Suprapubic skin (tissue), 4 donors: ENCODE data around the gene MED12L. TPM values are rescaled to one million over a fixed set of nuclear protein-coding genes. Genes with fewer than 3 reads are reported as not detected.

Experiments used
- DNase-seq, 2 donors: peaks; one replicate each; pipeline ENCODE4 v3.0.0-alpha.2; 2019; ENCODE audit warnings: low spot score in 2 of 2
- H3K27ac ChIP-seq: fragments of 200-600 bp; sonication (generic); one replicate; pipeline ENCODE4 v1.5.1; 2019
- H3K27me3 ChIP-seq: fragments of 200-600 bp; sonication (generic); one replicate; pipeline ENCODE4 v1.5.1; 2019
- H3K36me3 ChIP-seq: fragments of 200-600 bp; sonication (generic); one replicate; pipeline ENCODE4 v1.5.1; 2019
- H3K4me1 ChIP-seq: fragments of 200-600 bp; sonication (generic); one replicate; pipeline ENCODE4 v1.5.1; 2019
- H3K4me3 ChIP-seq: fragments of 200-600 bp; sonication (generic); one replicate; pipeline ENCODE4 v1.5.1; 2019; ENCODE audit warnings: mild to moderate bottlenecking
- H3K9me3 ChIP-seq: fragments of 200-600 bp; sonication (generic); one replicate; pipeline ENCODE4 v1.5.1; 2019
- EP300 ChIP-seq: sonication (generic); formaldehyde crosslinking; IDR thresholded peaks from one replicate; pipeline ENCODE4 v1.6.1; 2017; ENCODE audit warnings: antibody characterized with exemption
- POLR2A ChIP-seq, 2 donors: fragments of 450-650 bp; IDR thresholded peaks; one replicate each; pipeline ENCODE4 v1.6.1; 2017; ENCODE audit warnings: antibody characterized with exemption in 2 of 2, mild to moderate bottlenecking in 2 of 2, moderate library complexity in 2 of 2
- POLR2AphosphoS5 ChIP-seq, 3 donors: sonication (generic); formaldehyde crosslinking; IDR thresholded peaks; one replicate each; pipeline ENCODE4 v1.6.1; 2017; ENCODE audit warnings: antibody characterized with exemption in 3 of 3
- WGBS: methylation state at CpG from one replicate; pipeline ENCODE4 v1.1.5; 2018; 5-methylcytosine and 5-hydroxymethylcytosine counted together
- total RNA-seq, 4 donors: library from RNA; depleted of rRNA; stranded (reverse); fragments of >200 nt; gene quantifications; one replicate each; pipeline ENCODE4 v1.1.0, GENCODE V29; 2016
- TF ChIP-seq, protein P1 (sequence below), 2 donors: fragments of 200-600 bp in 1 of 2; fragments of 450-650 bp in 1 of 2; sonication (generic) in 1 of 2; IDR thresholded peaks; one replicate each; pipeline ENCODE4 v1.5.1; 2016 to 2019; ENCODE audit warnings: antibody characterized with exemption in 2 of 2, mild to moderate bottlenecking in 1 of 2, moderate library complexity in 1 of 2

The MED12L gene
- total RNA-seq, 4 donors from 2014 or later = 0.08 to 0.80 (median 0.22) TPM

DNA sequence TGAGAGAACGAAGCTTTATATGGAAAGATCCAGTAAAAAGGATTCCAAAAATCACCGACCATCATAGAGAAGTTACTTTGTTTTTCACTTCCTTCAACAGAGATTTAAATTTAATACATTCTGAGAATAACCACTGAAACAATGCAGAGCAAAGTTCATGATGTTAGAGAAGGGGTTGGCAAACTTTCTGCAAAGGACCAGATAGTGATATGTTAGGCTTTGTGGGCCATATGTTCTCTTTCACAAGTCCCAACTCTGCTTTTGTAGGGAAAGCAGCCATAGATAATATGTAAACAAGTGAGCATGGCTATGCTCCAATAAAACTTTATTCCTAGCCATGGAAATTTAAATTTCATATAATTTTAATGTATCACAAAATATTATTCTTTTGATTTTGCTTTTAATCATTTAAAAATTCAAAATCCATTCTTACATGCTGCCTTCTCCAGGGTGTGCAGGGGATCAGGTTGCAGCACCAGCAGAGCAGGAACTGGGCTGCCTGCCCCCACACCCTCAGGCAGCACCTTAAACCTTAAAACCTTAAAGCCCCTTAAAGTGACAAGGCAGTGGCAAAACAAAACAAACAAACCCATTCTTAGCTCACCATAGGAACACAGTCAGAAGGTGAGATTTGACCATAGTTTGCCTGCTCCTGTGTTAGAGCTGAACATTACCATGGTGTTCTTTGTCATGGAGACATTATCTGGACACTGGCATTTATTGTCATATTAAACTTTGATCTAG lies 392.3 kb downstream of the MED12L start:
- DNase-seq = no peak
- H3K27ac ChIP-seq = no peak overlapping the region
- TF ChIP-seq, protein P1, sequence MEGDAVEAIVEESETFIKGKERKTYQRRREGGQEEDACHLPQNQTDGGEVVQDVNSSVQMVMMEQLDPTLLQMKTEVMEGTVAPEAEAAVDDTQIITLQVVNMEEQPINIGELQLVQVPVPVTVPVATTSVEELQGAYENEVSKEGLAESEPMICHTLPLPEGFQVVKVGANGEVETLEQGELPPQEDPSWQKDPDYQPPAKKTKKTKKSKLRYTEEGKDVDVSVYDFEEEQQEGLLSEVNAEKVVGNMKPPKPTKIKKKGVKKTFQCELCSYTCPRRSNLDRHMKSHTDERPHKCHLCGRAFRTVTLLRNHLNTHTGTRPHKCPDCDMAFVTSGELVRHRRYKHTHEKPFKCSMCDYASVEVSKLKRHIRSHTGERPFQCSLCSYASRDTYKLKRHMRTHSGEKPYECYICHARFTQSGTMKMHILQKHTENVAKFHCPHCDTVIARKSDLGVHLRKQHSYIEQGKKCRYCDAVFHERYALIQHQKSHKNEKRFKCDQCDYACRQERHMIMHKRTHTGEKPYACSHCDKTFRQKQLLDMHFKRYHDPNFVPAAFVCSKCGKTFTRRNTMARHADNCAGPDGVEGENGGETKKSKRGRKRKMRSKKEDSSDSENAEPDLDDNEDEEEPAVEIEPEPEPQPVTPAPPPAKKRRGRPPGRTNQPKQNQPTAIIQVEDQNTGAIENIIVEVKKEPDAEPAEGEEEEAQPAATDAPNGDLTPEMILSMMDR (IDR thresholded peaks at IDR 0.05) = no peak
- no peak for TF ChIP-seq POLR2A (IDR thresholded peaks at IDR 0.05)
- no peak for TF ChIP-seq EP300
- TF ChIP-seq POLR2AphosphoS5 (IDR thresholded peaks at IDR 0.05) = no peak
- H3K4me1 ChIP-seq = no peaks in the 10 kb centered on the region
- no peak overlapping the region for H3K4me3 ChIP-seq
- WGBS = 87% methylated on average over 2 of the region's 2 CpGs
- no peaks in the 10 kb centered on the region for H3K27me3 ChIP-seq
- no peaks in the 10 kb centered on the region for H3K36me3 ChIP-seq
- H3K9me3 ChIP-seq = no peaks in the 10 kb centered on the region

DNA sequence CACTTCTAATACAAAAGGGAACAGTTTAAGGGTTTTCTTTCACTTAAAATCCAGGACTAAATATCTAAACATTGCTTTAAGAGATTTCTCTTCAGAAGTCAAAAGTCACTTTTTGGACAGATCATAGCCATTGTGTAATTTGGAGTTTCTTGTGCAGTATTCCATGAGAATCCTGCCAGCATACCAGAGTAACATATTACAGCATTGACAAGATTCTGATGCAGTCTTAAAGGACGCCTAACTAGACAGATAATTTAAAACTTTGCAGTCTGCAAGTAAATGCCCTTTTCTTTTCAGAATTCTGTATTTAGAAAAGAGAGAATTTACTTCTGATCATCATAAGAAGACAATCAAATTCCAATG lies 392.9 kb downstream of the MED12L start:
- 47% methylated on average over 1 of the region's 1 CpG for WGBS
- Histone ChIP-seq H3K27me3 (no peaks in the 10 kb centered on the region), H3K27ac (no peak overlapping the region), H3K4me1 (no peaks in the 10 kb centered on the region), H3K4me3 (no peak overlapping the region), H3K36me3 (no peaks in the 10 kb centered on the region), H3K9me3 (no peaks in the 10 kb centered on the region)
- DNase-seq = no peak
- TF ChIP-seq POLR2A (IDR thresholded peaks at IDR 0.05) (no peak), POLR2AphosphoS5 (IDR thresholded peaks at IDR 0.05) (no peak), EP300 (no peak)
- TF ChIP-seq, protein P1 (IDR thresholded peaks at IDR 0.05) = no peak

DNA sequence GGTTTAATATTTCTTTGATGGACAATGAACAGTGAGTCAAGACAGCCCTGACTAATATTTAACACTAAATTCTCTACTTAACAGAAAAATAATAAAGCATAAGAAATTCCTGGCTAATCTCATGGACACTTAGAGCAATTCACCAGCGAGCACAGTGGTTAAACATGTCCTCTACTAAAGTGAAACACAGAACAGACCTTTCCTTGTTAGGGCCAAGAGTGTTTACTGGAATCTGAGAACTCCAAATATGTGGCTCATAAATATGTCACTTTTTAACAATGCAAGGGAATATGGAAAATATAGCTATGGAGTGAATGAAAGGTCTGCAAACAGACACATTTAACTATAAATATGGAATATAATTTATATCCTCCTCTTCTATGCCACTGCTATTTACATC lies 394.0 kb downstream of the MED12L start:
- H3K36me3 ChIP-seq = no peaks in the 10 kb centered on the region
- WGBS = 38% methylated on average over 1 of the region's 1 CpG
- H3K4me3 ChIP-seq = no peak overlapping the region
- H3K27ac ChIP-seq = no peak overlapping the region
- no peaks in the 10 kb centered on the region for H3K4me1 ChIP-seq
- H3K9me3 ChIP-seq = no peaks in the 10 kb centered on the region
- TF ChIP-seq, protein P1 (IDR thresholded peaks at IDR 0.05) = no peak
- TF ChIP-seq POLR2AphosphoS5 (IDR thresholded peaks at IDR 0.05) = no peak
- DNase-seq = no peak
- H3K27me3 ChIP-seq = no peaks in the 10 kb centered on the region

DNA sequence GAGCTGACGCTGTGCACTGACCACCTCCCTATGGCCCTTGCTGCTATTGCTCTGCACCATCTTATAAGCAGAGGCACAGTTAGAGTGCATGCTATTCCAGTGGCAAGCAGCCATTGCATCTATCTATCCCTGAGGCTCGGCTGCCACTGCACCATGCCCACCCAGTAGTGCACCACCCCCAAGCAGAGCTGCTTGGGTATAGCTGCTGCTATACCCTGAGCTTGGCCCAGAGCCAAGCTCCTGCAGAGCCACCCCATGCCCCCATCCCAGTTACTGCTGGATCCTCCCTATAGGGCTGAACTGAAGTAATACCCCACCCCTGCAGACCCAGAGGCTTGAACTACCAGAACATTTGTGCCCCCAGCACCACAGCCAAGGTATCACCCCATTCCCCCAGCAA lies 395.0 kb downstream of the MED12L start:
- Histone ChIP-seq H3K4me3 (no peak overlapping the region), H3K36me3 (no peaks in the 10 kb centered on the region), H3K4me1 (no peaks in the 10 kb centered on the region), H3K27ac (no peak overlapping the region), H3K27me3 (no peaks in the 10 kb centered on the region), H3K9me3 (no peaks in the 10 kb centered on the region)
- no peak for DNase-seq
- TF ChIP-seq, protein P1 (IDR thresholded peaks at IDR 0.05) = no peak
- TF ChIP-seq POLR2A (IDR thresholded peaks at IDR 0.05) (no peak), POLR2AphosphoS5 (IDR thresholded peaks at IDR 0.05) (no peak), EP300 (no peak)
- no CpG with 5 or more reads among the region's 2 CpGs for WGBS

DNA sequence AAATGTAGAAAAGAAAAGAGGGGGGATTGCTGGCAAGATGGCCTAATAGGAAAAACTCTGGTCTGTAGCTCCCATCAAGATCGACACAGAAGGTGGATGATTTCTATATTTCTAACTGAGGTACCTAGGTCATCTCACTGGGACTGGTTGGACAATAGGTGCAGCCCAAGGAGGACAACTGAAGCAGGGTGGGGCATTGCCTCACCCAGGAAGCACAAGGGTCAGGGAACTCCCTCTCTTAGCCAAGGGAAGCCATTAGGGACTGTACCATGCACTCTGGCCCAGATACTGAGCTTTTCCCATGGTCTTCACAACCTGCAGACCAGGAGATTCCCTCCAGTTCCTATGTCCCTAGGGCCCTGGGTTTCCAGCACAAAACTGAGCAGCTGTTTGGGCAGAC lies 398.0 kb downstream of the MED12L start:
- no peaks in the 10 kb centered on the region for H3K36me3 ChIP-seq
- H3K4me1 ChIP-seq = no peaks in the 10 kb centered on the region
- TF ChIP-seq, protein P1 (IDR thresholded peaks at IDR 0.05) = no peak
- no peak for TF ChIP-seq POLR2A (IDR thresholded peaks at IDR 0.05)
- TF ChIP-seq EP300 = no peak
- no peak for TF ChIP-seq POLR2AphosphoS5 (IDR thresholded peaks at IDR 0.05)
- no peak for DNase-seq
- no peaks in the 10 kb centered on the region for H3K9me3 ChIP-seq
- WGBS = 96% methylated on average over 1 of the region's 1 CpG
- H3K27me3 ChIP-seq = no peaks in the 10 kb centered on the region
- no peak overlapping the region for H3K27ac ChIP-seq
- no peak overlapping the region for H3K4me3 ChIP-seq
